ENCODE measurements around the gene SRGAP1. TPM values are rescaled to one million over a fixed set of nuclear protein-coding genes. Genes with fewer than 3 reads are reported as not detected.
"Not testable (repeated sequence)": the region's sequence is repeated elsewhere in the genome, so short reads cannot be mapped to it uniquely, and the experiment has no call there.

SRGAP1 gene
- total and polyA plus RNA-seq, 4 donors, result 13.9 to 17.3 (median 15.2) TPM

- WGBS (ENCODE audit: insufficient coverage), result no CpG with 5 or more reads among the region's 3 CpGs
- no peak overlapping the region for H3K4me3 ChIP-seq (ENCODE audit: low read depth, low read length)
- no peaks in the 10 kb centered on the region for H3K4me1 ChIP-seq (ENCODE audit: control insufficient read depth, insufficient read depth, low read length)
- DNase-seq (ENCODE audit: low read depth in 4 of 6, low spot score in 6 of 6), result no peak
- H3K9me3 ChIP-seq (ENCODE audit: control insufficient read depth, insufficient read depth, low read length), result no peaks in the 10 kb centered on the region
- H3K36me3 ChIP-seq (ENCODE audit: control insufficient read depth, insufficient read depth, low read length), result no peaks in the 10 kb centered on the region
- no peak overlapping the region for H3K27ac ChIP-seq (ENCODE audit: low read depth, low read length)
- H3K27me3 ChIP-seq (ENCODE audit: control insufficient read depth, insufficient read depth, low read length), result no peaks in the 10 kb centered on the region
Measured at GRCh38 chr12:64004641-64005040, 160.1 kb downstream of the SRGAP1 start.

- DNase-seq (ENCODE audit: low read depth in 4 of 6, low spot score in 6 of 6), result no peak
- Histone ChIP-seq H3K27me3 (ENCODE audit: control insufficient read depth, insufficient read depth, low read length) (no peaks in the 10 kb centered on the region), H3K4me1 (ENCODE audit: control insufficient read depth, insufficient read depth, low read length) (no peaks in the 10 kb centered on the region), H3K9me3 (ENCODE audit: control insufficient read depth, insufficient read depth, low read length) (no peaks in the 10 kb centered on the region), H3K36me3 (ENCODE audit: control insufficient read depth, insufficient read depth, low read length) (no peaks in the 10 kb centered on the region), H3K27ac (ENCODE audit: low read depth, low read length) (no peak overlapping the region), H3K4me3 (ENCODE audit: low read depth, low read length) (no peak overlapping the region)
- WGBS (ENCODE audit: insufficient coverage), result no CpG with 5 or more reads among the region's 2 CpGs
Measured at GRCh38 chr12:64006211-64006825, 161.8 kb downstream of the SRGAP1 start.

GRCh38 chr12:64007853-64008252 is 163.4 kb downstream of the SRGAP1 start:
- Histone ChIP-seq H3K27me3 (ENCODE audit: control insufficient read depth, insufficient read depth, low read length) (no peaks in the 10 kb centered on the region), H3K4me3 (ENCODE audit: low read depth, low read length) (no peak overlapping the region), H3K27ac (ENCODE audit: low read depth, low read length) (no peak overlapping the region), H3K36me3 (ENCODE audit: control insufficient read depth, insufficient read depth, low read length) (no peaks in the 10 kb centered on the region), H3K9me3 (ENCODE audit: control insufficient read depth, insufficient read depth, low read length) (no peaks in the 10 kb centered on the region), H3K4me1 (ENCODE audit: control insufficient read depth, insufficient read depth, low read length) (no peaks in the 10 kb centered on the region)
- no peak for DNase-seq (ENCODE audit: low read depth in 4 of 6, low spot score in 6 of 6)
- WGBS (ENCODE audit: insufficient coverage), result no CpG with 5 or more reads among the region's 2 CpGs

GRCh38 chr12:64008596-64008995 is 164.1 kb downstream of the SRGAP1 start:
- no peaks in the 10 kb centered on the region for H3K27me3 ChIP-seq (ENCODE audit: control insufficient read depth, insufficient read depth, low read length)
- no peaks in the 10 kb centered on the region for H3K9me3 ChIP-seq (ENCODE audit: control insufficient read depth, insufficient read depth, low read length)
- H3K36me3 ChIP-seq (ENCODE audit: control insufficient read depth, insufficient read depth, low read length), result no peaks in the 10 kb centered on the region
- no peaks in the 10 kb centered on the region for H3K4me1 ChIP-seq (ENCODE audit: control insufficient read depth, insufficient read depth, low read length)
- H3K27ac ChIP-seq (ENCODE audit: low read depth, low read length), result no peak overlapping the region
- no CpG with 5 or more reads among the region's 3 CpGs for WGBS (ENCODE audit: insufficient coverage)
- DNase-seq (ENCODE audit: low read depth in 4 of 6, low spot score in 6 of 6), result no peak
- no peak overlapping the region for H3K4me3 ChIP-seq (ENCODE audit: low read depth, low read length)

- no peak overlapping the region for H3K4me3 ChIP-seq (ENCODE audit: low read depth, low read length)
- no CpG with 5 or more reads among the region's 4 CpGs for WGBS (ENCODE audit: insufficient coverage)
- DNase-seq (ENCODE audit: low read depth in 4 of 6, low spot score in 6 of 6), result no peak
- no peaks in the 10 kb centered on the region for H3K27me3 ChIP-seq (ENCODE audit: control insufficient read depth, insufficient read depth, low read length)
- no peaks in the 10 kb centered on the region for H3K36me3 ChIP-seq (ENCODE audit: control insufficient read depth, insufficient read depth, low read length)
- H3K27ac ChIP-seq (ENCODE audit: low read depth, low read length), result no peak overlapping the region
- H3K4me1 ChIP-seq (ENCODE audit: control insufficient read depth, insufficient read depth, low read length), result no peaks in the 10 kb centered on the region
- H3K9me3 ChIP-seq (ENCODE audit: control insufficient read depth, insufficient read depth, low read length), result no peaks in the 10 kb centered on the region
Measured at GRCh38 chr12:64009321-64010068, 165.0 kb downstream of the SRGAP1 start.

GRCh38 chr12:64010069-64010686 is 165.7 kb downstream of the SRGAP1 start:
- Histone ChIP-seq H3K27ac (ENCODE audit: low read depth, low read length) (no peak overlapping the region), H3K36me3 (ENCODE audit: control insufficient read depth, insufficient read depth, low read length) (no peaks in the 10 kb centered on the region), H3K27me3 (ENCODE audit: control insufficient read depth, insufficient read depth, low read length) (no peaks in the 10 kb centered on the region), H3K9me3 (ENCODE audit: control insufficient read depth, insufficient read depth, low read length) (no peaks in the 10 kb centered on the region), H3K4me3 (ENCODE audit: low read depth, low read length) (no peak overlapping the region), H3K4me1 (ENCODE audit: control insufficient read depth, insufficient read depth, low read length) (no peaks in the 10 kb centered on the region)
- DNase-seq (ENCODE audit: low read depth in 4 of 6, low spot score in 6 of 6), result no peak
- 100% methylated on average over 1 of the region's 4 CpGs for WGBS (ENCODE audit: insufficient coverage)

- no CpG with 5 or more reads among the region's 5 CpGs for WGBS (ENCODE audit: insufficient coverage)
Measured at GRCh38 chr12:64016521-64016920, 172.0 kb downstream of the SRGAP1 start.

GRCh38 chr12:64018116-64018515 is 173.6 kb downstream of the SRGAP1 start:
- not testable (repeated sequence) for H3K4me1 ChIP-seq (ENCODE audit: control insufficient read depth, insufficient read depth, low read length); H3K4me3 ChIP-seq (ENCODE audit: low read depth, low read length); H3K27ac ChIP-seq (ENCODE audit: low read depth, low read length); H3K36me3 ChIP-seq (ENCODE audit: control insufficient read depth, insufficient read depth, low read length); DNase-seq (ENCODE audit: low read depth in 4 of 6, low spot score in 6 of 6); H3K9me3 ChIP-seq (ENCODE audit: control insufficient read depth, insufficient read depth, low read length); H3K27me3 ChIP-seq (ENCODE audit: control insufficient read depth, insufficient read depth, low read length)
- WGBS (ENCODE audit: insufficient coverage), result 90% methylated on average over 6 of the region's 8 CpGs

More at GRCh38 chr12:64016521-64016920, 172.0 kb downstream of the SRGAP1 start:
- Histone ChIP-seq H3K27me3 (ENCODE audit: control insufficient read depth, insufficient read depth, low read length) (no peaks in the 10 kb centered on the region), H3K9me3 (ENCODE audit: control insufficient read depth, insufficient read depth, low read length) (no peaks in the 10 kb centered on the region), H3K4me3 (ENCODE audit: low read depth, low read length) (no peak overlapping the region), H3K36me3 (ENCODE audit: control insufficient read depth, insufficient read depth, low read length) (no peaks in the 10 kb centered on the region), H3K4me1 (ENCODE audit: control insufficient read depth, insufficient read depth, low read length) (no peaks in the 10 kb centered on the region), H3K27ac (ENCODE audit: low read depth, low read length) (no peak overlapping the region)
- no peak for DNase-seq (ENCODE audit: low read depth in 4 of 6, low spot score in 6 of 6)

- H3K4me1 ChIP-seq (ENCODE audit: control insufficient read depth, insufficient read depth, low read length), result no peaks in the 10 kb centered on the region
- no peak overlapping the region for H3K27ac ChIP-seq (ENCODE audit: low read depth, low read length)
- no peaks in the 10 kb centered on the region for H3K9me3 ChIP-seq (ENCODE audit: control insufficient read depth, insufficient read depth, low read length)
- no peak overlapping the region for H3K4me3 ChIP-seq (ENCODE audit: low read depth, low read length)
- no peaks in the 10 kb centered on the region for H3K36me3 ChIP-seq (ENCODE audit: control insufficient read depth, insufficient read depth, low read length)
- no peak for DNase-seq (ENCODE audit: low read depth in 4 of 6, low spot score in 6 of 6)
- no peaks in the 10 kb centered on the region for H3K27me3 ChIP-seq (ENCODE audit: control insufficient read depth, insufficient read depth, low read length)
Measured at GRCh38 chr12:64018524-64018923, 174.0 kb downstream of the SRGAP1 start.

- Histone ChIP-seq H3K4me1 (ENCODE audit: control insufficient read depth, insufficient read depth, low read length) (no peaks in the 10 kb centered on the region), H3K4me3 (ENCODE audit: low read depth, low read length) (no peak overlapping the region), H3K27ac (ENCODE audit: low read depth, low read length) (no peak overlapping the region), H3K9me3 (ENCODE audit: control insufficient read depth, insufficient read depth, low read length) (no peaks in the 10 kb centered on the region), H3K27me3 (ENCODE audit: control insufficient read depth, insufficient read depth, low read length) (no peaks in the 10 kb centered on the region), H3K36me3 (ENCODE audit: control insufficient read depth, insufficient read depth, low read length) (no peaks in the 10 kb centered on the region)
- no CpG with 5 or more reads among the region's 2 CpGs for WGBS (ENCODE audit: insufficient coverage)
- no peak for DNase-seq (ENCODE audit: low read depth in 4 of 6, low spot score in 6 of 6)
Measured at GRCh38 chr12:64019101-64019500, 174.6 kb downstream of the SRGAP1 start.

Measured in spinal cord (tissue), 10 donors.